ENCODE data around the gene CBFA2T2. TPM values are rescaled to one million over a fixed set of nuclear protein-coding genes. Genes with fewer than 3 reads are reported as not detected.
"Not testable (repeated sequence)": the region's sequence is repeated elsewhere in the genome, so short reads cannot be mapped to it uniquely, and the experiment has no call there.

Gene CBFA2T2
- total RNA-seq, 2 experiments from 2014 or later, result 6.4 to 6.7 TPM

- Mint-ChIP-seq H3K4me3 (no peak overlapping the region), H3K27ac (no peak overlapping the region), H3K36me3 (no peaks in the 10 kb centered on the region), H3K4me1 (peaks cover 33% of the 10 kb centered on the region), H3K27me3 (no peaks in the 10 kb centered on the region), H3K9me3 (no peaks in the 10 kb centered on the region)
- DNase-seq, result no peak
Measured at GRCh38 chr20:33566781-33567603, 77.1 kb downstream of the CBFA2T2 start.

DNA sequence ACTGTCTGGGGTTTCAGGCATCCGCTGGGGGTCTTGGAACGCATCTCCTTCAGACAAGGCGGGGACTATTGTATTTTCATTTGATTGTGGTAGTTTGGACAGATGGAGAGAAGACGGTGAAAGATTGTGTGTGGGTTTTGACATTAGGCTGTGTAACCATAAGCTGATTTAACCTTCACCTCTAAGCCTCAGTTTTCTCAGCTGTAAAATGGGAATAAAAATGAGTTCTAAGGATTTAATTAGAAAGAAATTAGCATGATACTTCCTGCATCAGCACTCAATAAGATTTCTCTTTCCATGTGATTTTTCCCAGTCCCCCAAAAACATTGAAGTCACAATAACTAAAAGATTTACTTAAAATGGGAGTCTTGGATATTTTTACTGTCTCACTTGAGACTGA, 78.1 kb downstream of the CBFA2T2 start:
- H3K4me3 Mint-ChIP-seq, result no peak overlapping the region
- H3K36me3 Mint-ChIP-seq, result no peaks in the 10 kb centered on the region
- H3K27ac Mint-ChIP-seq, result no peak overlapping the region
- no peak for DNase-seq
- no peaks in the 10 kb centered on the region for H3K9me3 Mint-ChIP-seq
- no peaks in the 10 kb centered on the region for H3K27me3 Mint-ChIP-seq
- H3K4me1 Mint-ChIP-seq, result peaks cover 33% of the 10 kb centered on the region

DNA sequence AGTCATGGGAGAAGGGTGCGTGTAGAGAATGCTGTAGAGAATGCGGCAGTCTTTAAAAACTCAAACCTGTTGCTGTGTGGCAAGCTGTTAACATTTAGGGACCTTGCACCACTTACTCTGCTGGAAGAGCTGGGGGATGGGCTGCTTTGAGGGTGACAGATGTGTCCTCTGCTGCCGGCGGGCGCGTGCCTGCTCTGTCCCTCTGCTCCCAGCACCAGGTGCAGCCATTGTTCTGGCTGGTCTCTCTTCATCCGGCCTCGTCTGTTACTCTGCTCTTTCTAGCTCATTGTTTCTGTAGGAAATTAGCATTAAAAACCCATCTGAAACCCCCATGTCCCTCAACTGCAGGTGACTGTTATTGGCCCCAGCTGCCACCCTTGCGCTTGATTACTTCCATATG, 78.5 kb downstream of the CBFA2T2 start:
- Mint-ChIP-seq H3K36me3 (no peaks in the 10 kb centered on the region), H3K4me1 (peaks cover 33% of the 10 kb centered on the region), H3K9me3 (no peaks in the 10 kb centered on the region), H3K27ac (peak overlapping the region; percentile 15), H3K4me3 (no peak overlapping the region), H3K27me3 (no peaks in the 10 kb centered on the region)
- DNase-seq, result no peak

GRCh38 chr20:33568868-33569801, 79.2 kb downstream of the CBFA2T2 start:
- DNase-seq, result no peak
- Mint-ChIP-seq H3K27ac (peak overlapping the region; percentile 15), H3K27me3 (no peaks in the 10 kb centered on the region), H3K4me1 (peaks cover 33% of the 10 kb centered on the region), H3K9me3 (no peaks in the 10 kb centered on the region), H3K36me3 (peaks cover 1% of the 10 kb centered on the region), H3K4me3 (no peak overlapping the region)

DNA sequence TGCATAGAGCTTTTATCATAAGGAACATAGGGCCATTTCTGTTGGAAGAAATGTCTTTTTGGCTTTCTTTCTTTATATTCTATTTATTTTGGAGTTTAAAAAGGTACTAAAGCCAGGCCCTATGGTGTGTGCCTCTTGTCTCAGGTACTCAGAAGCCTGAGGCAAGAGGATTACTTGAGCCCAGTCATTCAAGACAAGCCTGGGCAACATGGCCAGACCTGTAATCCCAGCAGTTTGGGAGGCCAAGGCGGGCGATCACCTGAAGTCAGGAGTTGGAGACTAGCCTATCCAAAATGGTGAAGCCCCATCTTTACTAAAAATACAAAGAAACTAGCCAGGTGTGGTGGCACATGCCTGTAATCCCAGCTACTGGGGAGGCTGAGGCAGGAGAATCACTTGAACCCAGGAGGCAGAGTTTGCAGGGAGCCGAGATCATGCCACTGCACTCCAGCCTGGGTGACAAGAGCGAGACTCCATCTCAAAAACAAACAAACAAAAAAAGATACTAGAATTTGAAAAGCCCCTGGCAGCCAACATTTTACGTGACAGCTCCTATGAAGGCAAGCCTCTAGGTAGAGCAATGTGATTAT, 80.0 kb downstream of the CBFA2T2 start:
- Mint-ChIP-seq H3K27me3 (no peaks in the 10 kb centered on the region), H3K36me3 (peaks cover 1% of the 10 kb centered on the region), H3K4me1 (peaks cover 35% of the 10 kb centered on the region), H3K27ac (no peak overlapping the region), H3K9me3 (no peaks in the 10 kb centered on the region), H3K4me3 (no peak overlapping the region)
- DNase-seq, result no peak

DNA sequence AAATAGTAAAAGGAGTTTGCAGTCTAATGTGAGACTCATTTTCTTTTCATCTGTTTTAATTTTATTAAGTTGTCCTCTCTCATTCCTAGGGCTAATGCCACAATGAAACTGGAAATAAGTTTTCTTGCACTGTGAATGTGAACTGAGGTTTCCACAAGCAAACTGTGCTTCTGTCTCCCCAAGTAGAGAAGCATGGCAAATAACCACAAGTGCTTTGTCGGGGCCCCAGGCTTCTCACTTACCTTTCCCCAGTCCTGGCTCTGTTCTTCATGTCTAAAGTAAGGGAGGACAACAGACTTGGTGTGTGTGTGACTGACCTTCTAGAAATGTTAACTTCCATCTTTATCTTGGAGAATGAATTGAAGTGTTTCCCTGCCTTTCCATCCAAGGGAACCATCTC, 80.8 kb downstream of the CBFA2T2 start:
- Mint-ChIP-seq H3K36me3 (peaks cover 1% of the 10 kb centered on the region), H3K9me3 (no peaks in the 10 kb centered on the region), H3K27ac (peak overlapping the region; percentile 2), H3K4me1 (peaks cover 35% of the 10 kb centered on the region), H3K4me3 (no peak overlapping the region), H3K27me3 (no peaks in the 10 kb centered on the region)
- no peak for DNase-seq

GRCh38 chr20:33573268-33573667, 83.4 kb downstream of the CBFA2T2 start:
- not testable (repeated sequence) for H3K27me3 Mint-ChIP-seq, DNase-seq, H3K9me3 Mint-ChIP-seq, H3K4me3 Mint-ChIP-seq, H3K36me3 Mint-ChIP-seq, H3K27ac Mint-ChIP-seq
- peaks cover 32% of the 10 kb centered on the region for H3K4me1 Mint-ChIP-seq

DNA sequence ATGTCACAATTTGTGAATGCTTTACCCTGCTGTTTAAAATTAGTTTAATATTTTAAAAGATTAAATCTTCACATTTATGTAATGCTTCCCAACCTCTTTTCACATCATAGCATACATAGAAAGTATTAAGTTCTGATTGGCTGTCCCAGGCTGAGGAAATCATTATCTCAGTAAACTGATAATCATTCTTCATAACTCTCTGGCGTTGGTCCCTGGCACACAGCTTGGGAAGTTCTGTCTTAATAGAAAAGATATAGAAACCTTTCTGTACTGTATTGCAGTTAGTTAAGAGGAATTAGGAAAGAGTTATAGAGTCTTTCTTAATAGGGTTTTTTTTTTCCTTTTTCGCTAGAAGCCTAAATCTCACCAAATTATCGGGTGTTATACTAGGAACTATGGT, 85.4 kb downstream of the CBFA2T2 start:
- no peak overlapping the region for H3K4me3 Mint-ChIP-seq
- peaks cover 15% of the 10 kb centered on the region for H3K4me1 Mint-ChIP-seq
- H3K27ac Mint-ChIP-seq, result no peak overlapping the region
- no peaks in the 10 kb centered on the region for H3K27me3 Mint-ChIP-seq
- peaks cover 1% of the 10 kb centered on the region for H3K36me3 Mint-ChIP-seq
- DNase-seq, result no peak
- no peaks in the 10 kb centered on the region for H3K9me3 Mint-ChIP-seq

GRCh38 chr20:33576432-33577125, 86.7 kb downstream of the CBFA2T2 start:
- Mint-ChIP-seq H3K9me3 (no peaks in the 10 kb centered on the region), H3K27me3 (no peaks in the 10 kb centered on the region), H3K4me3 (no peak overlapping the region), H3K36me3 (peaks cover 4% of the 10 kb centered on the region), H3K4me1 (peaks cover 9% of the 10 kb centered on the region), H3K27ac (no peak overlapping the region)
- DNase-seq, result no peak

GRCh38 chr20:33578510-33578909, 88.6 kb downstream of the CBFA2T2 start:
- Mint-ChIP-seq H3K4me3 (no peak overlapping the region), H3K27ac (no peak overlapping the region), H3K36me3 (peaks cover 4% of the 10 kb centered on the region), H3K27me3 (no peaks in the 10 kb centered on the region), H3K9me3 (no peaks in the 10 kb centered on the region), H3K4me1 (peaks cover 10% of the 10 kb centered on the region)
- no peak for DNase-seq

DNA sequence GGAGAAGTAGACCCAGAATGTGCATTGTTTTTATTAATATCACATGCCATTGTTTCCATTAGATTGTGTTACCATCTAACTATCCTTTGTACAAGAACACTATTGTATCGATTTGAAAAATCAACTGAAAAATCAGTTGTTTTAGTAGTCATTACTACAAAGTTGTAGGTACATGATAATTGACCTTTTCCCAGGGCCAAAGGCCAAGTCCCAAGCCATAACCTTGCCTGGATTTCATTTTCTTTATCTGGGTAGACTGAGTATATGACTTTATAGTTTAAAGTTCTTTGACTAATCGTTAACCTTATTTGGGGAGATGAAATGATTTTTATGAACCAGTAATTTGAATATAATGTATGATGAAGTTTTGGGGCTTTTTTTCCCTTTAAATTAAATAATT, 93.2 kb downstream of the CBFA2T2 start:
- no peak overlapping the region for H3K27ac Mint-ChIP-seq
- H3K4me1 Mint-ChIP-seq, result peaks cover 14% of the 10 kb centered on the region
- no peak overlapping the region for H3K4me3 Mint-ChIP-seq

DNA sequence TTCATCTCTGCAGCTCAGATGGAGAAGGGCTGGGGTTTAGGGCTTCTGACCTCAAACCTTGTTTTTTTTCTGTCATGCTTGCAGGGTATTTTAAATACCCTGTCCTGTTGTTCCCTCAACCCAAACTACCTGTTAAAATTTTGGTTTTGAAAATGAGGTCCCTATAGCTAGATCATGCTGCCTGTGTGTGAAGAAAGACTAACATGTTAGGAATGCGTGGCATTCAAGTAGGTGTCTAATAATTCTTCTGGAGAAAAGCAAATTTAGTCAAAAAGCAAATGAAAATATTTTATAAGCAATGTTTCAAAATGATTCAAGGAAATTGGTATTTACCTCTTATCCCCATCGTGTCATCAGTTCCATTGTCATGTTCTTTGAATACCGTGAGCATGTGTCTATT, 95.1 kb downstream of the CBFA2T2 start:
- Mint-ChIP-seq H3K9me3 (no peaks in the 10 kb centered on the region), H3K4me1 (peaks cover 14% of the 10 kb centered on the region), H3K36me3 (peaks cover 3% of the 10 kb centered on the region), H3K27me3 (no peaks in the 10 kb centered on the region), H3K27ac (no peak overlapping the region), H3K4me3 (no peak overlapping the region)
- no peak for DNase-seq

More for the DNA sequence above, 93.2 kb downstream of the CBFA2T2 start:
- DNase-seq, result no peak
- no peaks in the 10 kb centered on the region for H3K9me3 Mint-ChIP-seq
- no peaks in the 10 kb centered on the region for H3K27me3 Mint-ChIP-seq
- H3K36me3 Mint-ChIP-seq, result peaks cover 3% of the 10 kb centered on the region

GRCh38 chr20:33585413-33585812, 95.5 kb downstream of the CBFA2T2 start:
- Mint-ChIP-seq H3K4me1 (peaks cover 14% of the 10 kb centered on the region), H3K27me3 (no peaks in the 10 kb centered on the region), H3K27ac (no peak overlapping the region), H3K4me3 (no peak overlapping the region), H3K9me3 (no peaks in the 10 kb centered on the region), H3K36me3 (peaks cover 3% of the 10 kb centered on the region)
- DNase-seq, result no peak

DNA sequence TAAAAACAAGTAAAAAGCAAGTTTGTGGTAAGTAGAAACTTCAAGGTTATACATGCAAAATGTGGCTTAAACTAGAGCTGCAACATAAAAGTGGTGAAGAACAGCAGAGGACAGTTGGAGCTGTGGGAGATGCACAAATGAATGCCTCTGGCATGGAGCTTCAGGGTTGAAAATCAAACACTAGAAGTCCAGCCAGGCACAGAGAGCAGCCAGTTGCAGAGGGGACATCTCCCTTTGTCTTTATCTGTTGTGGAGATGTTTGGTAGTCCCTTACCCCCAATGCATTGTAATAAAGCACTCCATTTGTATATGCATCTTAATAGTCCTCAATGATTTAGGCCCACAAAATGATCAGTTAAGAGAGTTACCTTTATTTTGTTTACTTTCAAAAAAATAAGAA, 99.2 kb downstream of the CBFA2T2 start:
- Mint-ChIP-seq H3K27ac (no peak overlapping the region), H3K4me3 (no peak overlapping the region), H3K36me3 (no peaks in the 10 kb centered on the region), H3K27me3 (no peaks in the 10 kb centered on the region), H3K9me3 (no peaks in the 10 kb centered on the region), H3K4me1 (peaks cover 13% of the 10 kb centered on the region)
- no peak for DNase-seq

DNA sequence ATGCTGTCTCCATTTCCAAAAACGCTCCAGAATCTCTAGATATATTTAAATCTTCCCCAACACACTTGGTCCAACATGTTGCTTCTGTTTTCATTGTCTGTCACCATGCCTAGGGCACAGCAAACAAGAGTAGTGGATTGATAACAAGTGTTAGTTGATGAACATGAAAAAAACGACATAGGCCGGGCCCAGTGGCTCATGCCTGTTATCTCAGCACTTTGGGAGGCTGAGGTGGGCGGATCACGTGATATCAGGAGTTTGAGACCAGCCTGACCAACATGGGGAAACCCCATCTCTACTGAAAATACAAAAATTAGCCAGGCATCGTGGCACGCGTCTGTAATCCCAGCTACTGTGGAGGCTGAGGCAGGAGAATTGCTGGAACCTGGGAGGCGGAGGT, 102.0 kb downstream of the CBFA2T2 start:
- peak; percentile 66 for DNase-seq
- H3K27me3 Mint-ChIP-seq, H3K36me3 Mint-ChIP-seq, H3K4me3 Mint-ChIP-seq, H3K4me1 Mint-ChIP-seq, H3K9me3 Mint-ChIP-seq: not testable (repeated sequence)
- peak overlapping the region; percentile 55 for H3K27ac Mint-ChIP-seq

Data from activated naive CD8-positive, alpha-beta T cell treated with anti-CD3 and anti-CD28 coated beads for 36 hours (primary cell).